ENCODE results near the gene KIRREL3.

Gene KIRREL3

DNA sequence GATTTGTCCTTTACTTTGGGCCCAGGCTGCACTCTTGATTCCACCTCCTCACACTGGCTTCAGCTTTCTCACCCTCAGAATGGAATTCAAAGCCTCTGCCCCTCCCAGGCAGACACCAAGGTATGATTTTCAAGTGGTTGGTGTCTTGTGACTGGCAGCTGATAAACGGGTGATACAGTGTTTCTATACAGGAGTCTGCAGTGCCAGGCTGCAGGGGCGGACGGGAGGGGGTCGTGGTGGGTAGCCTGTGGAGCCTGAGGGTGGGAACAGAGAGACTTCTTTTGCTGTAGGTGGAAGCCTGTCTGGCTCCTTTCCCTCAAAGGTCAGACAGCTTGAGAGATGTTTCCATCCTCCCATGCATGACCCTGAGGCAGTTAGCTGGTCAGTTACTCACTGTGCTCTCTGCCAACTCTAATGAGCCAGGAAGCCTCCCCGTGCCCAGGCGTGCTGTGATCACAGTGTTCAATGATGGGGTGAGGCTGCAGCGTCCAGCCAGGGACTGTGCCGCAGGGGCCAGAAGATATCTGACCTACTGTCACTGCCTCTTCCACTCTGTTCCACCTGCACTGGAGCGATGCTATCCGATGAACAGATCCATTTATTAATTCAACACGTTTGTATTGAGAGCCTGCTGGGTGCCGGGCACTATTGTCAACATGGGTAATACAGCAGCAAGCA is 627.0 kb downstream of the KIRREL3 start:
- DNase-seq, result peak in 1 of 56 donors; percentile 35
